GM23248 (cell line): ENCODE data around the gene CHKB.

Source experiments
- EZH2 ChIP-seq: fragments of 200-600 bp; sonication (generic); IDR thresholded peaks from 2 replicates; pipeline ENCODE4 v1.6.1; 2018; ENCODE audit warnings: antibody characterized with exemption, mild to moderate bottlenecking; ENCODE audit not compliant: insufficient read depth, poor library complexity, severe bottlenecking
- EZH2phosphoT487 ChIP-seq: fragments of 200-600 bp; sonication (generic); IDR thresholded peaks from 2 replicates; pipeline ENCODE4 v1.6.1; 2018; ENCODE audit warnings: antibody characterized with exemption, moderate library complexity, mild to moderate bottlenecking, low read depth; ENCODE audit not compliant: insufficient read depth

GRCh38 chr22:50537765-50538164 lies 44.9 kb downstream of the CHKB start:
- TF ChIP-seq EZH2: no peak
- no peak for TF ChIP-seq EZH2phosphoT487
